ENCODE data around the gene LRRC71. TPM values are rescaled to one million over a fixed set of nuclear protein-coding genes. Genes with fewer than 3 reads are reported as not detected.

LRRC71 gene
- total RNA-seq, 3 donors from 2014 or later = not detected

DNA sequence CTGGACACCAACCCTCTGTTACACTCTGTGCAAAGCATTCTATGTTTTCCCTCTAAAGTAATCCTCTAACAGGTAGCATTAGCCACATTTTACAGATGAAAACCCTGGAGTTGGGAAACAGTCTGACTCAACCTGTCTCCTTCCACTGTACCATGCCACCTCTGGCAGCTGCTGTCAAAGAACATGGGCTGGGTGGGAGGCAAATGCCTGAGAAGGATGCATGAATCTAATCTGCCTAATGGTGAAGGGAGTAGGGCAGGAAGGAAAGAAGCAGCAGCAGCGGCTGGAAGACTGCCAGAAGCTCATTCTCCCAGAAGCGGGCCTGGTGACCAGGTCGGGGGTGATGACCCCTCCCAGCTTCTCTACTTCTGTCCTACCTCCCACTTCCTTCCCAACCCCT, 21.7 kb downstream of the LRRC71 start:
- Histone ChIP-seq H3K4me1 (no peaks in the 10 kb centered on the region), H3K4me3 (no peak overlapping the region), H3K27ac (no peak overlapping the region), H3K9me3 (no peaks in the 10 kb centered on the region), H3K27me3 (no peaks in the 10 kb centered on the region), H3K36me3 (peaks cover 14% of the 10 kb centered on the region)
- no peak for DNase-seq (ENCODE audit: low spot score in 2 of 2)
- TF ChIP-seq, protein P1, sequence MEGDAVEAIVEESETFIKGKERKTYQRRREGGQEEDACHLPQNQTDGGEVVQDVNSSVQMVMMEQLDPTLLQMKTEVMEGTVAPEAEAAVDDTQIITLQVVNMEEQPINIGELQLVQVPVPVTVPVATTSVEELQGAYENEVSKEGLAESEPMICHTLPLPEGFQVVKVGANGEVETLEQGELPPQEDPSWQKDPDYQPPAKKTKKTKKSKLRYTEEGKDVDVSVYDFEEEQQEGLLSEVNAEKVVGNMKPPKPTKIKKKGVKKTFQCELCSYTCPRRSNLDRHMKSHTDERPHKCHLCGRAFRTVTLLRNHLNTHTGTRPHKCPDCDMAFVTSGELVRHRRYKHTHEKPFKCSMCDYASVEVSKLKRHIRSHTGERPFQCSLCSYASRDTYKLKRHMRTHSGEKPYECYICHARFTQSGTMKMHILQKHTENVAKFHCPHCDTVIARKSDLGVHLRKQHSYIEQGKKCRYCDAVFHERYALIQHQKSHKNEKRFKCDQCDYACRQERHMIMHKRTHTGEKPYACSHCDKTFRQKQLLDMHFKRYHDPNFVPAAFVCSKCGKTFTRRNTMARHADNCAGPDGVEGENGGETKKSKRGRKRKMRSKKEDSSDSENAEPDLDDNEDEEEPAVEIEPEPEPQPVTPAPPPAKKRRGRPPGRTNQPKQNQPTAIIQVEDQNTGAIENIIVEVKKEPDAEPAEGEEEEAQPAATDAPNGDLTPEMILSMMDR (IDR thresholded peaks at IDR 0.05) = no peak
- TF ChIP-seq POLR2A (IDR thresholded peaks at IDR 0.05) (no peak), POLR2AphosphoS5 (IDR thresholded peaks at IDR 0.05) (no peak)
- intact Hi-C loops (cut with DNase I; ENCODE audit: low total_unique reads) = no loop called here

DNA sequence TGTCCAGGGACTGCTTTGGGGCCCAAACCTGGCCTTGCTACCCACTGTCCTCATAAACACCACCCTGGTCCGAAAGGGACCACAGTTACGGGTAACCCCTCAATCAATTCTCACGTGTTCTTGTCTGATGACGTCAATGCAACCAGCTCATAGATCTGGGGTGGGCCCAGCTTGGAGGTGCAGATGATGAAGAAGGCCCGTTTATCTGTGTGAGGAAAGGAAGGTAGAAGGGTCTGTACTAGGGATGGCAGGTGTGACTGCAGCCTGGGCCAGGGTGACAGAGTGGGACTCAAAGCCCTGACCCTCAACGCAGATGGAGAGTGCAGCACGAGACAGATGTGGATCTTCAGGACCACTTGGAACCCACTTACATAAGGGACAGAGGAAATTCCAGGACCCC, 22.1 kb downstream of the LRRC71 start:
- Histone ChIP-seq H3K4me1 (no peaks in the 10 kb centered on the region), H3K27me3 (no peaks in the 10 kb centered on the region), H3K36me3 (peaks cover 14% of the 10 kb centered on the region), H3K27ac (no peak overlapping the region), H3K4me3 (no peak overlapping the region), H3K9me3 (no peaks in the 10 kb centered on the region)
- DNase-seq (ENCODE audit: low spot score in 2 of 2) = no peak
- intact Hi-C loops (cut with DNase I; ENCODE audit: low total_unique reads) = no loop called here
- TF ChIP-seq POLR2A (IDR thresholded peaks at IDR 0.05) (no peak), POLR2AphosphoS5 (IDR thresholded peaks at IDR 0.05) (no peak)
- TF ChIP-seq, protein P1 (IDR thresholded peaks at IDR 0.05) = no peak

DNA sequence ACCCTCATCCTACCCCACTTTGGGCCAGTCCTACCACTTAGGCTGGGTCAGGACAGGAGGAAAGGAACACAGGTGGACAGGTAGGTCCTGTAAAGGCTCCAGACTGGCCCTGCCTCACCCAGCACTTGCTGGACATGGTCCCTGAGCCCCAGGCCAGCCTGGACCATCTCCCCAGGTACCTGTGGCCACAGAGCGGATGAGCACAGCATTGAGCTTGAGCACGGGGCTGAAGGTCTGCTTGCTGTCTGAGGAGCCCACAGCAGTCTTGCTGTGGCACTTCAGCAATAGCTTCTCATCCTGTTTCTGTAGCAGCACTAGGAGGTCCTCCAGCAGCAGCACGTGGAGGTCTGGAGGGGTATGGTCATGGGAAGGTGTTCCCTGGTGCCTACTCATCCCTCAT, 23.3 kb downstream of the LRRC71 start:
- Histone ChIP-seq H3K27ac (no peak overlapping the region), H3K9me3 (no peaks in the 10 kb centered on the region), H3K36me3 (peaks cover 14% of the 10 kb centered on the region), H3K4me1 (no peaks in the 10 kb centered on the region), H3K4me3 (no peak overlapping the region), H3K27me3 (no peaks in the 10 kb centered on the region)
- DNase-seq (ENCODE audit: low spot score in 2 of 2) = no peak
- intact Hi-C loops (cut with DNase I; ENCODE audit: low total_unique reads) = no loop called here
- no peak for TF ChIP-seq POLR2A (IDR thresholded peaks at IDR 0.05)
- TF ChIP-seq, protein P1 (IDR thresholded peaks at IDR 0.05) = no peak
- TF ChIP-seq POLR2AphosphoS5 (IDR thresholded peaks at IDR 0.05) = no peak

DNA sequence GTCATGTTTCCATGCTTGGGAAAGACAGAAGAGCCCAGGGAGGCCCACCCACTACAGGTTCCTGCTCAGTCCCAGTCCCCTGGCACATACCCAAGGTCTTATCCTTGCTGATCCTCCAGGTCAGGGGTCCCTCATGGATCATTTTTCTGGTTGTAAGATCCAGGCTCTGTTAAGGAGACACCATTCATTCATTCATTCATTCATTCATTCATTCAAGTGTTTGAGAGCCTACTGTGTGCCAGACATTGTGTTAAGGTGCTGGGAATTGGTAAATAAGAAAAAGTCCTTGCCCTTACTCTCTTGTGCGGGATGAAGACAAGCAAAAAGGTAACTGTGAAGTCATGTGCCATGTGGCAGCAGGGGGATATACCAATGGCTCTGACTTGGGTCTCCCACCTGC, 23.8 kb downstream of the LRRC71 start:
- no peaks in the 10 kb centered on the region for H3K4me1 ChIP-seq
- no peak for DNase-seq (ENCODE audit: low spot score in 2 of 2)
- no peak for TF ChIP-seq POLR2A (IDR thresholded peaks at IDR 0.05)
- TF ChIP-seq POLR2AphosphoS5 (IDR thresholded peaks at IDR 0.05) = no peak
- TF ChIP-seq, protein P1 (IDR thresholded peaks at IDR 0.05) = no peak
- H3K27me3 ChIP-seq = no peaks in the 10 kb centered on the region
- no peak overlapping the region for H3K27ac ChIP-seq
- intact Hi-C loops (cut with DNase I; ENCODE audit: low total_unique reads) = no loop called here
- no peaks in the 10 kb centered on the region for H3K9me3 ChIP-seq
- H3K4me3 ChIP-seq = no peak overlapping the region
- H3K36me3 ChIP-seq = peaks cover 14% of the 10 kb centered on the region

DNA sequence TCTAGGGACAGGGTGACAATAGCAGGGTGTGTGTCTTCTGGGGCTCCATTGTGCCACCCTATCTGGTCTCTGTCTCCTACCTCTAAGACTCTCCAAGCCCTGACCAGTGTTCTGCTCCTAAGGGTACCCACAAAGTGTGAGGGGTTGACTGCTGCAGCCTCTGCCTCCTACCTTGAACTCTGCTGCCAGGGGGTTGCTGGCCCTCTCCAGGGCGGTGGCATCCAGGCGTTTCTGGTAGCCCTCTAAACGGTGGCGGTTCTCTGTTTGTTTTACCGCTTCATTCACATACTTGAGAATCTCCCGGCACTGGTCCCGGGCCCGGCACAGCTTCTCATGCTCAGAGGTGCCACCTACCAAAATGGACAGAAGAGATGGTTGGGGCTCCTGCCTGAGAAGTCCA, 24.4 kb downstream of the LRRC71 start:
- TF ChIP-seq POLR2A (IDR thresholded peaks at IDR 0.05) (no peak), POLR2AphosphoS5 (IDR thresholded peaks at IDR 0.05) (no peak)
- TF ChIP-seq, protein P1 (IDR thresholded peaks at IDR 0.05) = no peak

More for the DNA sequence above, 24.4 kb downstream of the LRRC71 start:
- no peak overlapping the region for H3K27ac ChIP-seq
- no peak overlapping the region for H3K4me3 ChIP-seq
- H3K36me3 ChIP-seq = peaks cover 14% of the 10 kb centered on the region
- no peaks in the 10 kb centered on the region for H3K27me3 ChIP-seq
- no peak for DNase-seq (ENCODE audit: low spot score in 2 of 2)
- no peaks in the 10 kb centered on the region for H3K4me1 ChIP-seq
- intact Hi-C loops (cut with DNase I; ENCODE audit: low total_unique reads) = no loop called here
- H3K9me3 ChIP-seq = no peaks in the 10 kb centered on the region

Measured in breast epithelium (tissue), 4 donors.